Kasumi-1 (cell line): ENCODE data around the gene MED12L.

Experiments
- DNase-seq, 2 experiments: peaks; one replicate each; lab custom pipeline; 2025; lab: John Stamatoyannopoulos, UW

The MED12L gene

DNA sequence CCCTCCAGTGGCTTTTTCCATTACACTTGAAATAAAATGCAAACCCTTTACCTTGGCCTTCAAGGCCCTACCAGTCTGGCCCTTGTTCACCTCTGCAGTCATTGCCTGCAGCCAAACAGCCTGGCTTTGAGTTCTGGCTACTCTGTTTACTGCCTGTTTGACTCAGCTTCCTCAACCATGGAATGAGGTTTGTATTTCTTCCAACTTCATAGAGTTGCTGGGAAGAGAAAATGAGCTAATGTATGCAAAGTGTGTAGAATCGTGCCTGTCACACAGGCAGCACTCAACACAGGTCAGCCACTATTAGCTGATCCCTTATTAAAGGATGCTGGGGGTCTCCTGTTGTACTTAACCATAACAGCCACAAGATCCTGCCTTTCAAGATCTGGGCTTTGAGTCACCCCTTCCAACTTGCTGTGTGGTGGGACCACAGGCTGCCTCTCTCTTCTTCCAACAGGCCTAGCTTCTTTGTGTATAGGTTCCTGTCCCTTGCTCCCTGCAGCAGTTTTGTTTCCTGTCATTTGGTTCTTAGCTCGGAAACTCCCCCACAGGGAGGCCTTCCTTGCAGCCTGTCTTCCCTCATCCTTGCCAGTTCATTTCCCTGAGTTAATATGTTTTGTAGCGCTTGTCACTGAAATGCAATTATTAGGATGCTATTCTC is 6.4 kb downstream of the MED12L start:
- peak; percentile 97 to 98 for DNase-seq

DNA sequence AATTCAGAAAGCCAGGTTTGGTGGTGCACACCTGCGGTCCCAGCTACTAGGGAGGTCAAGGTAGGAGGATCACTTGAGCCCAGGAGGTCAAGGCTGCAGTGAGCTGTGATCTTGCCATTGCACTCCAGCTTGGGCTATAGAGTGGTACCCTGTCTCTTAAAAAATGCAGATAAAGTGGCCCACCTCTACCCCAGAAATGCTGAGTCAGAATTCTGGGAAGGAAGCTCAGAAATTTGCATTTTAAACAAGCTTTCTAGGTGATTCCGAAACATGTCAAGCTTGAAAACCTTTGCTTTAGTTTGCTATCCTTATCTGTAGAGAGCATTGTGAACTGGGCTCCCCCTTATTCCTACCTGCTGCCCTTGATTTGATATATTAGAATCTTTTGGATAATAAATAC is 7.7 kb downstream of the MED12L start:
- DNase-seq, result no peak

DNA sequence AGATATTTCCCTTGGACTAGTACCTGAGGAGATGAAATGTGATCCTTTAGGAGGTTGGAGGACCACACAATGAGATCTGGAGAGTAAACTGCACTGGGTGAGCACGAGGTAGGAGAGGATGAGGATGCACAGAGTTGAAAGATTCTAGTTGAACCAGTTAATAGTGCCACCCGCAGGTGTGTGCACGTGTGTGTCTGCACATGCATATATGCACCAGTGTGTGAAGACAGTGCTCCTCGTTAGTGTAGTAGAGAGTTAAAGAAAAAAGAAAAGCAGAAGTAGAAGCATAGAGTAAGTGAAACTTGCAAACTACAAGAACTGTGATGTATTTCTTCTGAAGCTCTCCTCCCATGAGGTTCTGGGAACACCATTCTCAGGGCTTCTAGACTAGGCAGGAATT is 8.4 kb downstream of the MED12L start:
- DNase-seq, result peak; percentile 31 to 66

DNA sequence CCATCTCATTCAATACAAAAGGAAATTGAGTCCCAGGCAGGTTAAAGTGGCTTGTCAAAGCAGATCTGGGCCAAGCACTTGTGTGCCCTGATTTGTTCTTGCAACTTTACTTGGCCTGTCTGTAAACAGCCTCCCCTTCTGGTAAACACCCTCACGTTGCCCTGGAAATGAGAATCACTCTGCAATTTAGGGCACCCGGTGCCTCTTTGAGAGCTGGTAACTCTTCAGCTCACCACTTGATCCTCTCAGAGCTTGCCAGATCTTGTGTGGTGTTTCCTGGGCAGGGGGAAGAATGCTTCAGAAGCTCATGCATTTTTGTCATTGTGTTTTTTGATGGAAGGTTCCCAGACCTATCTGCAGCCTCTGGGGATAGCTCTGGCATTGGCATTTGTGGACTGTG is 11.3 kb downstream of the MED12L start:
- DNase-seq, result no peak

DNA sequence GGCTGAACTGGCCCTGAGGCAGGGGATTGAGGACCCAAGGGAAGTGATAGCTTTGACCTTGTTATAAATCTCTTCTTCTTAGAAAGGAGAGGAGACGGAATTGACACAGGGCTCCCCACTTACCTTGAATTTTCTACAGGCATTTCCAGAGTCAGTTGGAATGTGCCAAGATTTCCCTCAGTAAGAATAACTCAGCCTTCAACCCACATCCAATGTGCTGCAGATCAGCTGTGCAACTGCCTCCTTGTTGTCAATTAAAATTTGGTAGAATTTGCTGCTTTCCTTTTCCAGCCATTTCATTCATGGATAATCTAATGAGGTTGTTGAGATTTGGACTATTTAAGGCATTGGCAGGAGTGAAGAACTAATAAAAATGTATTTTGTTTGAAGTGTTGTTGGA is 14.6 kb downstream of the MED12L start:
- DNase-seq, result no peak

DNA sequence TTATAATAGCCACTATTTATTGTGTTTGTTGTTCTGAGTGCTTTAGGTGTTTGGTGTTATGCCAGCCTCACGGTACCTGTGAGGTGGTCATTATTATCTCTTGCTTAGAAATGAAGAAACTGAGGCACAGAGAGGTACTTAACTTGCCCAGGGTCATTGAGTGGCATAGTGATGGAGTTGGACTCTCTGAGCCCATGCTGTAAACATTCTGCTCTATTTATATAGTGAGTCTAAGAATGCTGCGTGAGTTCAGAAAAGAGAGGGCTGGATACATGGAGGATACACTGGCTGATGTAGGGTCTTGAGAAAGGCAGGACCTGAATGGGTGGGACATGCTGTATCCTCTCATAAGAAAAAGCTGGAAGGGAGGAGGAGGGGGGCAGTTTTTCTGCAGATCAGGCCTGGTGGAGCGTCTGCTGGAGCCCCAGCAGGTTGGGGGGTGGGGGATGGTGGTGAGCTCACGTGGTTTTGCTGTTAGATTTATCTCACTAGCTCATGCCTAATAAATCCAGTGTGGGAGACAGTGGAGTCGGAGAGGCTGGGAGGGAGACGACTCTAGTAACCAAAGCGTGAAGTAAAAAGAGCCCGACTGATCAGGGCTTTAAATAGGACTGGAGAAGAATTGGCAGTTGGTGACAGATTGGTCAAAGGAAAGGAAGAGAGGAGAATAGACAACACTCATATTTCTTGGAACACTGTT is 16.0 kb downstream of the MED12L start:
- peak in 1 of 2 experiments; percentile 21 for DNase-seq

DNA sequence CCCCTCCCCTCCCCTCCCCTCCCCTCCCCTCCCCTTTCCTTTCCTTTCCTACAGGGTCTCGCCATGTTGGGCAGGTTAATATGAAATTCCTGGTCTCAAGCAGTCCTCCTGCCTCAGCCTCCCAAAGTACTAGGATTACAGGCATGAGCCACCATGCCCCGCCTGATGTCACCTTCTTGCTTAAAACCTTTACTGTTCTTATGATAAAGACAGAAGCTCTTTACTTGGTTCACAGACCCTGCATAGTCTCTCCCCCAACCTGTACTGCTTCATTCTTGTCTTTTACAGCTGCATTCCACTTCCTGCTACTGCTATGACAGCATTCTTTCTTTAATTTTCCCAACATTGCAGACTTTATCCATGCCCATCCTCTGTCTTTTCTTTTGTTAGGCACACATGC is 20.8 kb downstream of the MED12L start:
- no peak for DNase-seq

DNA sequence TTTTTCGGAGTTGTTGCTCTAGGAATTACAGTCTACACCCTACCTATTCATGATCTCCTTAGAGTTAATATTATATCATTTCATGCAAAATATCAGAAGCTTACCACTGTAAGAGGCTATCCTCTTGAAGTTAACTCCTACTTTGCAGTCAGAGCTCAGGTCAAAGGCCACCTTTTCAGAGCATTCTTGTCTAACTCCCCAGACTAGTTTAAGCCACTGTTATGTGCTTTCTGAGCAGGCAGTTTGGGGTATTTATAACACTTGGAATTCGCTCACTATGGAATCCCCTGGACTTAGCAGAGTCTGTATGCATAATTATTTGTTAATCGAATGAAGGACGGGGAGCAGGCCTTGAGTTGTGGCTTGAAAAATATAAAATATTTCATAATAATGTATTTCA is 21.7 kb downstream of the MED12L start:
- no peak for DNase-seq

DNA sequence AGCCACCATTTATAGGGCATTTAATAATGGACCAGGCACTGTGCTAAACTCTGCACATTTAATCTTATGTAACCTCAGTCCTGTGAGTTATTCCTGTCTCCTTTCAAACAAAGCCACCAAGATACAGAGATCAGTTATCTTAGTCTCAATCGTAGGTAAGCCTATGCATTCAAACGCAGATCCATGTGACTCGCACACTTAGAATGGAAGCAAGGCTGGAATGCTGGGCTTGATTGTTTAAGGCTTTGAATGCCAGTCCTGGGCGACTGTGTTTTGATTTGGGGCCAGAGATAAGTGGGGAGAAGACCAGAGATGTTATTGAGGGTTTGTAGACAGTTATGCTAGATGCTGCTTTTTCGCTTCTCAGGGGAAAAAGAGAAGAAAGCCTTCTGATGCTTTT is 22.2 kb downstream of the MED12L start:
- DNase-seq, result no peak

DNA sequence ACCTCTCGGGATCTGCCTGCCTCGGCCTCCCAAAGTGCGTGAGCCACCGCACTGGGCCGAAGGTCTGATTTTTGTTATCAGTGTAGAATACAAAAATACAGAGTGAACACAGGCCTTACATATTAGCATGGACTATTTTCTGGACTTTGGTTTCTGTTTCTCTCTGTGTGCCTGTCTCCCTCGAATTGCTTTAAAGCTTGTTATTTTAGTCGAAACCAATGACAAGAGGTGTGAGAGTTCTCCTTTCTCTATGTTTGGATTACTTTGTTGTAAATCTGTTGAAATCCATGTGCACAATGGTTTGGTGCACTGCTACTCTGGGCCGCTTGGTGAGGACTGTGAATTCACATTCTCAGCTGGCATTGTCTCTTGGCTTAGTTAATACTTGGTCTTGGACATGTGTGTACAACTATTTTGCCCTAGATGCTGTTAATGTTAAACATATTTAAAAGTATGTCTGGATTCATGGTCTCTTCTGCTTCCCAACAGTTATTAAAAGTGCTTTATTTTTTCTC is 23.9 kb downstream of the MED12L start:
- no peak for DNase-seq

DNA sequence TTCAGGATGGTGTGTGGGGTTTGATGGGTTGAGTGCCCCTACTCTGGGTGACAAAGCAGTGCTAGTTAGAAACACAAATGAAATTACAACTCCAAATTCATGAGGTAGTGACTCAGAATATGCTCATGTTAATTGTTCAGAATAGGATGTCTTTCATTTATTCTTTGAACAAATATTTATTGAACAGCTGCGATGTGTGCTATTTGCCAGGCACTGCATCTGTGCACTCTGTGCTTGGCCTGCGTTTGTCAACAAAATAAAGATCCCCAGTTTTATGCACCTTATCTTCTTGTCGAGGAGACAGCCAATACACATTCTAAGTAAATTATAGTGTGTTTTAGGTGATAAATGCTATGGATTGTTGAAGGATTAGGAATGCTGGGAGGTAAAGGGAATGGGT is 27.3 kb downstream of the MED12L start:
- DNase-seq, result no peak

DNA sequence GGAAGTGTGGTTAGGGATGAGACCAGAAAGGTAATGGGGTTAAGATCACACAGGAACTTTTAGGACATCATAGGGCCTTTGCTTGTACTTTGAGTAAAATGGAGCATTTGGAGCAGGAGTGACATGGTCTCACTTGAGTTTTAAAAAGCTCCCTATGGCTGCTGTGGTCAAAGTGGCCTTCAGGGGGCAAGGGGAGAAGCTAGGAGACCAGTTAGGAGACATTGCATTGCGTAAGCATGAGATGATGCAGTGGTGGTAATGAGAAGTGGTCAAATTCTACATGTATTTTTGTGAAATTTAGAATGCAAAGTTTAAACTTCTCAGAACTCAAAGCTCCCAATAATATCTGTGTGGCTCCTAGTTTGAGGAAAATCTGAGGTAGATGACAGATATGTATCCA is 27.9 kb downstream of the MED12L start:
- no peak for DNase-seq

DNA sequence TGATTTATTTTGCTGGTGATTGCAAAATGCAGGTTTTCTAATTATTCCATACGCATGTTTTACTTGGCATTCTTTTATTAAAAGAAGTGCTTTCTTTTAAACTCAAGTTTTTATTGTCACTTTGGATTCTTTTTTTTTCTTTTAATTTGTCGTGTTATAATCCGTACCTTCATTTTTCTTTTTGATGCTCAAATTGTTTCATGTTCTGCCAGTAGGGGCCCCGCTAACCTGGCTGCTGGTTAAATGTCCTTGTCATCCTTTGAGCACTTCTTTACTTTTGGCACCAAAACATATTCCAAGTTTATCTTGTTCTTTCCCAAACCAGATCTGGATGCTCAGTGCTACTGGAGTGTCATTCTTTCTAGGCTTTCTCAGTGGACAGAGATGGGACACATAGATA is 31.6 kb downstream of the MED12L start:
- DNase-seq, result no peak

DNA sequence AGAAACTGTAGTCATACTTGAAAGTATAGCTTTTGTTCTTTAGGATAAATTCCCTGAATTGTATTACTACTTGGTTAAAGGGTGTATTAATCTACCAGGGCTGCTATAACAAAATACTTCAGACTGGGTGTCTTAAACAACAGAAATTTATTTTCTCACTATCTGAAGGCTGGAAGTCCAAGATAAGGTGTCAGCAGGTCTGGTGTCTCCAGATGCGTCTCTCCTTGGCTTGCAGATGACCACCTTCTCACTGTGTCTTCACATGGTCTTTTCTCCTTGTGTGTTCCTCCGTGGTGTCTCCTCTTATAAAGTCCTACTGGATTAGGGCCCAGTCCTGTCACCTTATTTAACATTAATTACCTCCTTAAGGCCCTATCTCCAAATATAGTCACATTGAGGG is 33.7 kb downstream of the MED12L start:
- DNase-seq, result no peak

DNA sequence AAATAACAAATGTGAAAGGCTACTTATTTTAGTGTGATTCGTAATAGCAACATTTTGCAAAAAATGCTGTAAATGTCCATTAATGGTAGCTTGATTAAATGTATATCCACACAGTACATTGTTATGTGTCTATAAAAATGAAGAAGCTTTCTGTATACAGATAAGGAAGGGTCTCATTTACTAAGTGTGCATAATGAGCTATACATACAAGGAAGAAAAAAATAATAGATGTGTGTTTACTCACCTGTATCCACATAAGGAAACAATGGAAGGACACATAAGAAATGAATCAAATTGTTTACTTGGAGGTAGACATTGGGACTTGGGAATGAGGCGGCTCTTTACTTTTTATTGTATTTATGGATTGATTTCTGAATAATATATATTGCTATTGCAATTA is 34.9 kb downstream of the MED12L start:
- no peak for DNase-seq

DNA sequence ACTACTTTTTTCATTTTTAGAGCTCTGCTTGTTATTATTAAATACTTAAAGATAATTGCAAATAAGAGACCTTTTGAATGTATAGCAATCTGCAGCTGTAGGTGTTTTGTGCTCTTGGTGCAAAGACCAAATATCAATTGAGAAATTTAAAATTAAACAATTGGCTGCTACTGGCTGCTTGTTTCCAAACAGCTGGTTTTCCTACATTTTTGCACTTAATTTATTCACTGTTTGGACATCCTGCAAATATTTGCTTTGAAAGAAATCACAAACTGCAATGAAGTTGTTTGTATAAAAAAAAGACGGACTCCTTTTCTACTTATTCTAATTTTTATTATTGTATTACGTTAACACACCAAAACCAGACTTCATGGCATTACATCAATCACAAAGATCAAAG is 35.6 kb downstream of the MED12L start:
- DNase-seq, result no peak

DNA sequence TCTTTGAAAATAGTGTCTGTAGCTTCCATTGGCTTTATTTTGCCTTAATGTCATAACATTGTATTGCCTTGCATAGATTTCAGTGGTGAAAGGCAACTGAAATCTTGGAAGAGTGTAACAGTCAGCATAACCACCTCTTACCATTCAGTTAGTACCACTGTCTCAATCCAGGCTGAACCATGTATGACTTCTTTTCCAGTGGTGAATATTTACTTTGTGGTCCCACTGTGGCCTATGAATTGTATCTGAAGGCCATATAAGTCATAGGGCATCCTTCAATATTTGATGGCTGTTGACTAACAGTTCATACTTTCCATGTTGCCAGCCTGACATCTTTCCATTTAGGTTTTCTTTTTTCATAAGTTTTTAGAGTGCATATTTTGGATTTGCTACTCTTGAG is 38.4 kb downstream of the MED12L start:
- DNase-seq, result no peak

DNA sequence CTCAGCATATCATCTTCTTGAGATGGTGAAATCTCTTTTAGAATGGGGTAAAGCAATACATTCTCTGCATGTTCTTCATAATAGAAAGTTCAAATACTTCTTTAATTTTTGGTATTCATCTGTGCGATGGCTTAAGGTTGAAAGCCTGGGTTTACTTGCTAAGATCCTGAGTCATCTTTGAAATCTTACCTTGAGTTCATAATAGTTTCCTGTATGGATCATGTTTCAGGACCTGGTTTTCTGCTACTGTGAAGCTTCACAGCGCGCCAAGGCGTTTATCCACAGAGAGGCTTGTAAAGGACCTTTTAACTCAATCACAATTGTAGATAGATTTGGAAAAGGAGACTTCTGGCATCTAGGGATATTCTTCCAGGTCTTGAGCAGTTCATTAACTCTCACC is 39.0 kb downstream of the MED12L start:
- no peak for DNase-seq

DNA sequence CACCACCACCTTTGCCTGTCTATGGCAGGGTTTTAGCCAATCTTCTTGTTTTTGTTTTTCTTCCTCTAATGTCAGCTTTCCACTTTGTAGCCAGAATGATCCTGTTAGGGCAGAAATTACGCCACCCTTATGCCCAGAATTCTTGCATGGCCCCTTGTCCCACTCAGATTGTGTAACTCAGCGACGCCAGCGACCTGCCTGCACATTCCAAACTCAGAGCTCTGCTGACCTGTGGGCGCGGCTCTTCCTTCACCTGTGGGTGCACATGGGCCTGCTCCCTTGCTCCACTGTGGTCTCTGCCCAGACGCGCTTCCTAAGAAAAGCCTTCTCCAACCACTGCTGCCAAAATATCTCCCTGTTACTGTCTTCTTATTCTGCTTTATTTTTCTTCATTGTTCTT is 45.0 kb downstream of the MED12L start:
- DNase-seq, result no peak

DNA sequence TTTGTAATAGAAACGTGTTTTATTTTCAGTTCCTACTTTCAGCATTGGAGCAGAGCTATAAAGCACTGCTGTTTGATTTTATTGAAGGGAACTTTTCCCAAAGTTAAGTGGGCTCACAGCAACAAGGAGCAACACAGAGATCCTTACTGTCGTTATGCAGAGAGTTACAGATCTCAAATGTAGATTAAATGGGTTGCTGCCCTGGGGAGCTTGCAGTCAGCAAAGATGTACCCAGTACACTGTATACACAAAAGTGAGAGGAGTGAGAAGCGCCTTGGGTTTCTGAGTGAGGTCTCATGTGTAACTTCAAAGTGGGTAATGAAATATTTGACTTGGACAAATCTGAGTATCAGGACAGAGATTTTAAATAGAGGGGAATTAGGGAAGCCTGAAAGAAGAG is 47.7 kb downstream of the MED12L start:
- no peak for DNase-seq

DNA sequence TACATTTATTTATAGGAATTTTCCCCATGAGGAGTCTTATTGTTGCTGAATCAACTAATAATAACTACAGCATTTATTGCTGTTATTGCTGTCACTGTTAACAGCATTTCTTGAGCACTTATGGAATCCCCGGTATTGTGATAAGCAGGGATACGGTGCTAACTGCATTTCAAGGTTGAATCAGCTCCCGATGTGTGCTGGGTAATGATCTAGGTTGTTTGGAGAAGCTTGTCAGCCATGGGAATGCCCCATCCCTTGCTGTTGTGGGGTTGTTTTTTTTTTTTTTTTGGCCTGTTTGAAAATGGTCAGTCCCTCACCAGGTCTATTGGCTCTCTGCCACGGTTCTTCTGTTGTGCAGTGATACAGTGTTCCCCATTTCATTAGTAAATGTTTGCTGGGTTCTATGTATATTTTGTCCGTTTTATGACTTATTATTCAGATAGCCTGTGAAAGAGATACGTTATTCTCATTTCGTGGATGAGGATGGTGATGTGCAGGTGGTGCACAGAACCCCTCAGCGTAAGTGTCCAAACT is 48.5 kb downstream of the MED12L start:
- no peak for DNase-seq

DNA sequence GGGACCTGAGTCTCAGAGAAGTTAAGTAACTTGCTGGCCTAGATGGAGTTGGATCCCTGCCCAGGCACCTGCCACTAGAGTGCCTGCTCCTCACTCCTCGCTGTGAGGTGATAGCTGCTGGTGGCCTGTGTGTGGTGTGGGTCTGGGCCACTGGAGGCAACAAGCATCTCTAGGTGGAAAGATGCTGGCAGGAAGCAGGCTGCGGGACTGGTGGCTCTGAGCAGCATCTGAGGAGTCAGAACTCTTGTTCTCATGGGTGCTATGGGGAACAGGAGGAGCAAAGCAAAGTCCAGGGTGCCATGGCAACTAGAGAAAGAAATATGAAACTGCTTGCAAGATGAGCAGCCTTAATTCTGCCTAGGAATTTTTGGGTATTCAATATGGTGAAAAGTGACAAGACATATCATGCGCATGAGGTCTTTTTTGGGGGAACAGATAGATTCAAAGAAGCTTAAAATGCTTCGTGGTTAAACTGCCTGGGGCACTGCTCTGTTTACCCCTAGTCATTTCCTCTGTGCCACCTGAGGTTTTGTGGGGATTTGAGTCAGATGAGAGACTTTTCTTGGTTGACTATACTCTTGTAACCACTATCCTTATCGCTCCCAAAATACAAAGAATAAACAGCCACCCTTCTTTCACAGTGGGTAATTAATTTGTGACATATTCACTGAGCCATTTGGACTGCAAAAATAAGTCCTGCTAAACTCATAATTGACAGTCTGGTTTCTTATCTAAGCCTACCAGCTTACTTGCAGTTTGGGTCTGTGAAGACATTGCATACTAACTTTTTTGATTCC is 50.3 kb downstream of the MED12L start:
- peak; percentile 25 to 51 for DNase-seq

DNA sequence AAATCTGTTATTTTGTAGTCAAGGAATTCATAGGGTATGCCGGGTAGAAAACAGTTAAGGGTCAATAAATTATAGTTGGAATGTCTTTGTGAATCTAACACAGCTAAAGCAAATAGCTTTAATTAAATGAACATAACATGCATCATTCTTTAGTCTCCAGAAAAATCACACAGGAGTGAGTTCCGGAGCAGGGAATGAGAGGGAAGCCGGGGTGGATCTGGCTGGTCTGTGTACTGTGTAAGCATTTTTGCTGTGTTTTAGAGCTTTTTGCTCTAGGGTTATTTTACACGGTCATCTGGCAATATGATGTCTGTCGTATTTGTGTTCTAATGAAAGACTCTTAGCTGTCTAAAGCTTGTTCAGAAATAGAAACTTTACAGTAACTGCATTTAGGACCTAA is 57.5 kb downstream of the MED12L start:
- no peak for DNase-seq
